Liver (tissue), 9 donors: ENCODE measurements around the gene MRPL42. TPM values are rescaled to one million over a fixed set of nuclear protein-coding genes. Genes with fewer than 3 reads are reported as not detected.
A peak's percentile ranks its signal among the peaks of the same experiment; 100 is the strongest.

Source experiments
- DNase-seq: peaks from one replicate; pipeline ENCODE4 v3.0.0-alpha.2; 2017; ENCODE audit warnings: low spot score
- H3K27ac ChIP-seq, 2 donors: one replicate each; pipeline ENCODE4 v1.7.0; 2013; ENCODE audit warnings: inconsistent platforms in 2 of 2, low read length in 2 of 2, control low read depth in 1 of 2, low read depth in 1 of 2, mild to moderate bottlenecking in 1 of 2
- H3K27me3 ChIP-seq, 4 donors: one replicate each; pipeline versions ENCODE4 v1.6.1 to v1.7.0; 2013; ENCODE audit warnings: low read length in 3 of 4, inconsistent platforms in 1 of 4, mild to moderate bottlenecking in 1 of 4, moderate library complexity in 1 of 4; ENCODE audit not compliant: control insufficient read depth in 4 of 4, insufficient read depth in 4 of 4
- H3K36me3 ChIP-seq, 4 donors: one replicate each; pipeline versions ENCODE4 v1.6.1 to v1.7.0; 2013; ENCODE audit warnings: low read length in 3 of 4, mild to moderate bottlenecking in 3 of 4, low read depth in 1 of 4, moderate library complexity in 1 of 4; ENCODE audit not compliant: control insufficient read depth in 4 of 4, insufficient read depth in 3 of 4
- H3K4me1 ChIP-seq, 4 donors: one replicate each; pipeline versions ENCODE4 v1.6.1 to v1.7.0; 2013; ENCODE audit warnings: low read length in 3 of 4, mild to moderate bottlenecking in 3 of 4, moderate library complexity in 1 of 4; ENCODE audit not compliant: control insufficient read depth in 4 of 4, insufficient read depth in 4 of 4
- H3K4me3 ChIP-seq, 3 donors: one replicate each; pipeline versions ENCODE4 v1.6.1 to v1.7.0; 2013; ENCODE audit warnings: low read length in 3 of 3, control low read depth in 1 of 3, low read depth in 1 of 3, mild to moderate bottlenecking in 1 of 3
- H3K9ac ChIP-seq, 2 donors: one replicate each; pipeline ENCODE4 v1.7.0; 2013; ENCODE audit warnings: low read length in 2 of 2, mild to moderate bottlenecking in 2 of 2, moderate library complexity in 2 of 2, control low read depth in 1 of 2, low read depth in 1 of 2
- H3K9me3 ChIP-seq, 4 donors: one replicate each; pipeline versions ENCODE4 v1.6.1 to v1.7.0; 2013; ENCODE audit warnings: low read length in 3 of 4; ENCODE audit not compliant: control insufficient read depth in 4 of 4
- EGR1 ChIP-seq, 2 donors: IDR thresholded peaks; 2 replicates each; pipeline ENCODE4 v1.6.1; 2016 to 2018; ENCODE audit warnings: antibody characterized with exemption in 2 of 2, low read depth in 2 of 2
- FOXA1 ChIP-seq: IDR thresholded peaks from 2 replicates; pipeline ENCODE4 v1.6.1; 2016; ENCODE audit warnings: antibody characterized with exemption
- FOXA2 ChIP-seq: IDR thresholded peaks from 2 replicates; pipeline ENCODE4 v1.6.1; 2016; ENCODE audit warnings: antibody characterized with exemption
- GABPA ChIP-seq, 2 donors: IDR thresholded peaks in 1 of 2; conservative IDR thresholded peaks in 1 of 2; 2 replicates each; pipeline ENCODE4 v1.6.1; 2016; ENCODE audit warnings: antibody characterized with exemption in 2 of 2, mild to moderate bottlenecking in 1 of 2, moderate library complexity in 1 of 2
- HNF4A ChIP-seq, 2 donors: conservative IDR thresholded peaks; 2 replicates each; pipeline ENCODE4 v1.6.1; 2016; ENCODE audit warnings: antibody characterized with exemption in 2 of 2, mild to moderate bottlenecking in 2 of 2
- HNF4G ChIP-seq: IDR thresholded peaks from 2 replicates; pipeline ENCODE4 v1.6.1; 2016; ENCODE audit warnings: antibody characterized with exemption
- JUND ChIP-seq, 2 donors: IDR thresholded peaks; 2 replicates each; pipeline ENCODE4 v1.6.1; 2016; ENCODE audit warnings: antibody characterized with exemption in 2 of 2
- NR2F2 ChIP-seq: IDR thresholded peaks from 2 replicates; pipeline ENCODE4 v1.6.1; 2016; ENCODE audit warnings: antibody characterized with exemption
- RAD21 ChIP-seq, 2 donors: IDR thresholded peaks; 2 replicates each; pipeline ENCODE4 v1.6.1; 2016; ENCODE audit warnings: antibody characterized with exemption in 2 of 2, mild to moderate bottlenecking in 2 of 2
- RXRA ChIP-seq, 2 donors: IDR thresholded peaks; 2 replicates each; pipeline ENCODE4 v1.6.1; 2017 to 2018; ENCODE audit warnings: antibody characterized with exemption in 2 of 2, mild to moderate bottlenecking in 1 of 2
- SP1 ChIP-seq: IDR thresholded peaks from 2 replicates; pipeline ENCODE4 v1.6.1; 2018; ENCODE audit warnings: antibody characterized with exemption, mild to moderate bottlenecking
- TAF1 ChIP-seq: conservative IDR thresholded peaks from 2 replicates; pipeline ENCODE4 v1.6.1; 2016; ENCODE audit warnings: antibody characterized with exemption, mild to moderate bottlenecking
- YY1 ChIP-seq: IDR thresholded peaks from 2 replicates; pipeline ENCODE4 v1.6.1; 2016; ENCODE audit warnings: antibody characterized with exemption, mild to moderate bottlenecking
- WGBS: extraction: QIAGEN DNeasy Blood & Tissue Kit; methylation state at CpG from one replicate; pipeline ENCODE4 v1.1.7; 2013; 5-methylcytosine and 5-hydroxymethylcytosine counted together
- polyA plus RNA-seq, 2 donors: library from polyadenylated mRNA; stranded (reverse) in 1 of 2; unstranded in 1 of 2; fragments of 200-250 nt in 1 of 2; fragments of >200 nt in 1 of 2; fragmentation: Nextera tagmentation in 1 of 2; extraction: Ambion mirVana in 1 of 2; gene quantifications; one replicate each; pipeline versions ENCODE4 v1.2.1 to v1.2.3, GENCODE V29; 2013 to 2015
- total RNA-seq, 2 donors: library from RNA; depleted of rRNA; stranded (reverse); fragments of >200 nt; gene quantifications; one replicate each; pipeline ENCODE4 v1.2.3, GENCODE V29; 2014
- TF ChIP-seq, protein P1 (sequence below): fragments of 150-350 bp; IDR thresholded peaks from 2 replicates; pipeline ENCODE4 v1.5.1; 2017; ENCODE audit warnings: improper control_type of control experiment, low read depth, low read length; ENCODE audit not compliant: missing input control
- TF ChIP-seq, protein P2 (sequence below): IDR thresholded peaks from 2 replicates; pipeline ENCODE4 v1.6.1; 2016; ENCODE audit warnings: antibody characterized with exemption
- TF ChIP-seq, protein P3 (sequence below): IDR thresholded peaks from 2 replicates; pipeline ENCODE4 v1.6.1; 2016; ENCODE audit warnings: antibody characterized with exemption, mild to moderate bottlenecking
- TF ChIP-seq, protein P4 (sequence below): IDR thresholded peaks from 2 replicates; pipeline ENCODE4 v1.6.1; 2016; ENCODE audit warnings: antibody characterized with exemption
- donor health status: healthy.
- donor health status: healthy.
- donor health status: healthy.
- donor health status: healthy.
- donor health status: healthy.

Gene MRPL42
- total and polyA plus RNA-seq, 4 donors, result 20.4 to 38.8 (median 33.3) TPM

DNA sequence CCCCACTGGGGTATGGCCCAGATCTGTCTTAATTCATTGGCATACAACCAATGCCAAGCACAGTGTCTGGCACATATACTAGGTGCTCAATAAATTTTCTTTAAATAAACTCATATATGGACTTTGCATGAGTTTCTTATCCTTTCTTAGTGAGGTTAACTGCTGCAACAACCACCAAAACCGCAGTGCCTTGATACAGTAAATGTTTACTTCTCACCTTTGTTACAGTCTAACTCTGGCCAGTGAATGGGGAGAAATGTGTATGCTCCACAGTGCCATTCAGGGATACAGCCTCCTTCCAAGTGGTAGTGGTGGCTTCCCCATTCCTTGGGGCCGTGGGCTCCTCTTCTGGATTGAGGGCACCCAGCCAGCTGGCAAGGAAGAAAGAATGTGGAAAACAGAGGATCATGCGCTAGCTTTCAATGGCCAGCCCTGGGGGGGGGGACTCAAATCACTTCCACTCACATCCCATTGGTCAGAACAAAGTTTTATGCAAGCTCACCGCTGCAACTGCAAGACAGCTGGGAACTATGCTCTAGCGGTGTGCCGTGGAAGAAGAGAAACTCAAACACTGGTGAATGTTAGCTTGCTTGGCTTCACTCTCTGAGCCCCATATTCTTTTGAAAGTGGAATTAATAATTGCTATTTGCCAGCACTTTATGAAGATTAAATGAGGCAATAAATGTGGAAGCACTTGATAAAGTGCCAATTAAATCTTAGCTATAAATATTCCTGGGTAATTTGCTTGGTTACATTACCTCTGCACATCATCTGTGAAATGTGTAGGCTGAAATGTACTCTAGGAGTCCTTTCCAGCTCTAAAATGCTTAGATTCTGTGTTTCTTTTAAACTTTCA is 54.1 kb downstream of the MRPL42 start (continued):
- no peak for TF ChIP-seq HNF4A (conservative IDR thresholded peaks at IDR 0.05)
- TF ChIP-seq RAD21 (IDR thresholded peaks at IDR 0.05), result no peak
- no peak for TF ChIP-seq HNF4G
- no peak for TF ChIP-seq JUND (IDR thresholded peaks at IDR 0.05)
- TF ChIP-seq FOXA1, result no peak
- TF ChIP-seq, protein P1, sequence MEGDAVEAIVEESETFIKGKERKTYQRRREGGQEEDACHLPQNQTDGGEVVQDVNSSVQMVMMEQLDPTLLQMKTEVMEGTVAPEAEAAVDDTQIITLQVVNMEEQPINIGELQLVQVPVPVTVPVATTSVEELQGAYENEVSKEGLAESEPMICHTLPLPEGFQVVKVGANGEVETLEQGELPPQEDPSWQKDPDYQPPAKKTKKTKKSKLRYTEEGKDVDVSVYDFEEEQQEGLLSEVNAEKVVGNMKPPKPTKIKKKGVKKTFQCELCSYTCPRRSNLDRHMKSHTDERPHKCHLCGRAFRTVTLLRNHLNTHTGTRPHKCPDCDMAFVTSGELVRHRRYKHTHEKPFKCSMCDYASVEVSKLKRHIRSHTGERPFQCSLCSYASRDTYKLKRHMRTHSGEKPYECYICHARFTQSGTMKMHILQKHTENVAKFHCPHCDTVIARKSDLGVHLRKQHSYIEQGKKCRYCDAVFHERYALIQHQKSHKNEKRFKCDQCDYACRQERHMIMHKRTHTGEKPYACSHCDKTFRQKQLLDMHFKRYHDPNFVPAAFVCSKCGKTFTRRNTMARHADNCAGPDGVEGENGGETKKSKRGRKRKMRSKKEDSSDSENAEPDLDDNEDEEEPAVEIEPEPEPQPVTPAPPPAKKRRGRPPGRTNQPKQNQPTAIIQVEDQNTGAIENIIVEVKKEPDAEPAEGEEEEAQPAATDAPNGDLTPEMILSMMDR, result no peak
- TF ChIP-seq FOXA2, result no peak
- no peak for TF ChIP-seq NR2F2
- no peak for TF ChIP-seq GABPA (IDR thresholded peaks at IDR 0.05 in 1 of 2, conservative IDR thresholded peaks at IDR 0.05 in 1 of 2)
- TF ChIP-seq, protein P2, sequence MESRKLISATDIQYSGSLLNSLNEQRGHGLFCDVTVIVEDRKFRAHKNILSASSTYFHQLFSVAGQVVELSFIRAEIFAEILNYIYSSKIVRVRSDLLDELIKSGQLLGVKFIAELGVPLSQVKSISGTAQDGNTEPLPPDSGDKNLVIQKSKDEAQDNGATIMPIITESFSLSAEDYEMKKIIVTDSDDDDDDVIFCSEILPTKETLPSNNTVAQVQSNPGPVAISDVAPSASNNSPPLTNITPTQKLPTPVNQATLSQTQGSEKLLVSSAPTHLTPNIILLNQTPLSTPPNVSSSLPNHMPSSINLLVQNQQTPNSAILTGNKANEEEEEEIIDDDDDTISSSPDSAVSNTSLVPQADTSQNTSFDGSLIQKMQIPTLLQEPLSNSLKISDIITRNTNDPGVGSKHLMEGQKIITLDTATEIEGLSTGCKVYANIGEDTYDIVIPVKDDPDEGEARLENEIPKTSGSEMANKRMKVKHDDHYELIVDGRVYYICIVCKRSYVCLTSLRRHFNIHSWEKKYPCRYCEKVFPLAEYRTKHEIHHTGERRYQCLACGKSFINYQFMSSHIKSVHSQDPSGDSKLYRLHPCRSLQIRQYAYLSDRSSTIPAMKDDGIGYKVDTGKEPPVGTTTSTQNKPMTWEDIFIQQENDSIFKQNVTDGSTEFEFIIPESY, result no peak

DNA sequence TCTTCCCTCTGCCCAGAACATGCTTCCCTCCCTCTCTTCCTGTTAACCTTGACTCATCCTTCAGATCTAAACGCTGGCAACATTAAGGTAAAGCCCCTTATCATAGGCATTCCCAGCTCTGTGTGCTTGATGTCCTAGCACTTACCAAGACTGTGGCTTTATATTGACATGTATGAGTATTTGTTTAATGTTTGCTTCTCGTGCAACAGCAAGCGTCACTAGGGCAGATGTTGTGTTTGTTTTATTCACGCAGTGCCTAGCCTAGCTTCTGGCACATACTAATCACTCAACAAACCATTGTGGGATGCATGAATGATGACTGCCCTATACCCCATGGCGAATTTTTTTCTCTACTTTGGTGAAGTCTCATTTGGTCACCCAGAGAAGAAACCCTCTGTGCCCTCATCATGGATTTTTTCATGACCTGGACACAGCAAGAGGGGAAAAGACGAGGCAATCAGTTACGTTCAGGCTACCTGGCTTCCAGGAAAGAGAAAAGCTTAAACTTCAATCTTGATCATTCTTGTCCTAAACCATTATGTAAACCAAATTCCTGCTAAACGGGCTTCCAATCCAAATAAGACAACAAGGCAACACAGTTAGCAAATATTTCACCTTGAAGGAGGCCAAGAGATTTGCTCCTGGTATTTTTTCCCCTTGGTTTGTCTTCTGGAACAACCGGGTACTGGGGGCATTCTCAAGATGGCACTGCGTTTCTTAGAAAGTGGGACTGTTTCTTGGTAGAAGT is 57.2 kb downstream of the MRPL42 start:
- Histone ChIP-seq H3K4me3 (no peak overlapping the region), H3K9ac (no peak overlapping the region), H3K4me1 (no peaks in the 10 kb centered on the region), H3K9me3 (no peaks in the 10 kb centered on the region), H3K36me3 (no peaks in the 10 kb centered on the region), H3K27me3 (no peaks in the 10 kb centered on the region), H3K27ac (no peak overlapping the region)
- DNase-seq, result no peak
- WGBS, result 66% methylated on average over 10 of the region's 10 CpGs
- TF ChIP-seq RAD21 (IDR thresholded peaks at IDR 0.05), result peak; percentile 7 to 40
- peak; percentile 35 for TF ChIP-seq FOXA2
- TF ChIP-seq TAF1, result no peak
- TF ChIP-seq SP1, result peak; percentile 40
- peak in 1 of 2 donors; percentile 10 for TF ChIP-seq HNF4A (conservative IDR thresholded peaks at IDR 0.05)
- TF ChIP-seq EGR1 (IDR thresholded peaks at IDR 0.05; ENCODE audit: low read depth in 2 of 2), result no peak
- TF ChIP-seq YY1, result no peak
- no peak for TF ChIP-seq HNF4G
- TF ChIP-seq GABPA (IDR thresholded peaks at IDR 0.05 in 1 of 2, conservative IDR thresholded peaks at IDR 0.05 in 1 of 2), result no peak
- TF ChIP-seq, protein P3, sequence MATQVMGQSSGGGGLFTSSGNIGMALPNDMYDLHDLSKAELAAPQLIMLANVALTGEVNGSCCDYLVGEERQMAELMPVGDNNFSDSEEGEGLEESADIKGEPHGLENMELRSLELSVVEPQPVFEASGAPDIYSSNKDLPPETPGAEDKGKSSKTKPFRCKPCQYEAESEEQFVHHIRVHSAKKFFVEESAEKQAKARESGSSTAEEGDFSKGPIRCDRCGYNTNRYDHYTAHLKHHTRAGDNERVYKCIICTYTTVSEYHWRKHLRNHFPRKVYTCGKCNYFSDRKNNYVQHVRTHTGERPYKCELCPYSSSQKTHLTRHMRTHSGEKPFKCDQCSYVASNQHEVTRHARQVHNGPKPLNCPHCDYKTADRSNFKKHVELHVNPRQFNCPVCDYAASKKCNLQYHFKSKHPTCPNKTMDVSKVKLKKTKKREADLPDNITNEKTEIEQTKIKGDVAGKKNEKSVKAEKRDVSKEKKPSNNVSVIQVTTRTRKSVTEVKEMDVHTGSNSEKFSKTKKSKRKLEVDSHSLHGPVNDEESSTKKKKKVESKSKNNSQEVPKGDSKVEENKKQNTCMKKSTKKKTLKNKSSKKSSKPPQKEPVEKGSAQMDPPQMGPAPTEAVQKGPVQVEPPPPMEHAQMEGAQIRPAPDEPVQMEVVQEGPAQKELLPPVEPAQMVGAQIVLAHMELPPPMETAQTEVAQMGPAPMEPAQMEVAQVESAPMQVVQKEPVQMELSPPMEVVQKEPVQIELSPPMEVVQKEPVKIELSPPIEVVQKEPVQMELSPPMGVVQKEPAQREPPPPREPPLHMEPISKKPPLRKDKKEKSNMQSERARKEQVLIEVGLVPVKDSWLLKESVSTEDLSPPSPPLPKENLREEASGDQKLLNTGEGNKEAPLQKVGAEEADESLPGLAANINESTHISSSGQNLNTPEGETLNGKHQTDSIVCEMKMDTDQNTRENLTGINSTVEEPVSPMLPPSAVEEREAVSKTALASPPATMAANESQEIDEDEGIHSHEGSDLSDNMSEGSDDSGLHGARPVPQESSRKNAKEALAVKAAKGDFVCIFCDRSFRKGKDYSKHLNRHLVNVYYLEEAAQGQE, result no peak
- TF ChIP-seq, protein P2, result no peak
- peak in 1 of 2 donors; percentile 45 for TF ChIP-seq RXRA (IDR thresholded peaks at IDR 0.05)
- TF ChIP-seq, protein P4, sequence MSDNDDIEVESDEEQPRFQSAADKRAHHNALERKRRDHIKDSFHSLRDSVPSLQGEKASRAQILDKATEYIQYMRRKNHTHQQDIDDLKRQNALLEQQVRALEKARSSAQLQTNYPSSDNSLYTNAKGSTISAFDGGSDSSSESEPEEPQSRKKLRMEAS, result no peak
